GM19372 (cell line): ENCODE data around the gene LRP3.

Source experiments
- ATAC-seq: cut with Tn5 transposase; IDR thresholded peaks from one replicate; pipeline ENCODE4 v1.9.1; 2021; ENCODE audit warnings: mild to moderate bottlenecking, low read depth, moderate library complexity; ENCODE audit not compliant: unreplicated experiment

Gene LRP3

GRCh38 chr19:33235269-33235995 lies 41.3 kb downstream of the LRP3 start:
- peak; percentile 84 for ATAC-seq

DNA sequence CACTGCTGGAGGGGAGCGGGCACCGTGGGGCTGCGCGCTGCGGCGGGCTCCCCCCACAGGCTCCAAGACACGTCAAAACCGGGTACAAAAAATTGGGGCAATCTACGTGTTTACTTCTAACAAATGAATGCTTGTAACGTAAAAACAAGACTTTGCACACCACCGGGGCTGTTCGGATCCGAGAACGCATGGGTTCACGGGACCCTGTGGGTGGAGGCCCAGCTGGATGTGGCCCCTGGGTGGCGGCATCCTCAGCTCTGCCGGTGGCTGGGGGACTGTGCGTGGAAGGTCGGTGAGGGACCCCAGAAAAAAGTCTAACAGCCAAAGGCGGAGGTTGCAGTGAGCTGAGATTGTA lies 41.8 kb downstream of the LRP3 start:
- no peak for ATAC-seq

GRCh38 chr19:33236696-33237390 lies 42.7 kb downstream of the LRP3 start:
- ATAC-seq = no peak

- ATAC-seq = no peak
Observed at GRCh38 chr19:33238481-33239149, 44.5 kb downstream of the LRP3 start.

DNA sequence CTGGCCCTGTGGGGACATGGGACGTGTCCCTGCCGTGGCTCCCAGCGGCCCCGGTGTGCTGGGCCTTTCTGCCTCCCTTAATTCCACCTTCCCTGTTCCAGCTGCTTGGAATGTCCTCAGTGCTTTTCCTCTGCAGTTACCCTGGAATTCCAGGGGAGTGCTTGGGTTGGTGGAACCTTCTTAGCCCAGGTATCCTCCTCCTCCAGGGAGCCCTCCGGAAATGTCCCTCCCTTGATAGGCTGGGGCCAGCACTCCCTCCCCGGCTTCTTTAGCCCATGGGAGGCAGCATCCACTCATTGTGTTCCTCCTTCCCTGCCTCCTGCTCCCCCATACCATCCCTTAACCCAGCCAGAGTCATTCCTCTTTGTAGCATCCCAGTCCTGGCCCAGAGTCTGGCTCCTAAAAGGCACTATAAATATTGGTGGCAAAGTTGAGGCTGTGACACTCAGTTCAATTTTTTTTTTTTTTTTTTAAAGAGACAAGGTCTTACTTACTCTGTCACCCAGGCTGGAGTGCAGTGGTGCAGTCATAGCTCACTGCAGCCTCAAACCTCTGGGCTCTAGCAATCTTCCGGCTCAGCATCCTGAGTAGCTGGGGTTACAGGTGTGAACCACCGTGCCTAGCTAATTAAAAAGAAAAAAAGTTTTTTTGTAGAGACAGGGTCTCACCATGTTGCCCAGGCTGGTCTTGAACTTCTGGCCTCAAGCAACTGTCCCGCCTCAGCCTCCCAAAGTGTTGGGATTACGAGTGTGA lies 45.3 kb downstream of the LRP3 start:
- no peak for ATAC-seq

DNA sequence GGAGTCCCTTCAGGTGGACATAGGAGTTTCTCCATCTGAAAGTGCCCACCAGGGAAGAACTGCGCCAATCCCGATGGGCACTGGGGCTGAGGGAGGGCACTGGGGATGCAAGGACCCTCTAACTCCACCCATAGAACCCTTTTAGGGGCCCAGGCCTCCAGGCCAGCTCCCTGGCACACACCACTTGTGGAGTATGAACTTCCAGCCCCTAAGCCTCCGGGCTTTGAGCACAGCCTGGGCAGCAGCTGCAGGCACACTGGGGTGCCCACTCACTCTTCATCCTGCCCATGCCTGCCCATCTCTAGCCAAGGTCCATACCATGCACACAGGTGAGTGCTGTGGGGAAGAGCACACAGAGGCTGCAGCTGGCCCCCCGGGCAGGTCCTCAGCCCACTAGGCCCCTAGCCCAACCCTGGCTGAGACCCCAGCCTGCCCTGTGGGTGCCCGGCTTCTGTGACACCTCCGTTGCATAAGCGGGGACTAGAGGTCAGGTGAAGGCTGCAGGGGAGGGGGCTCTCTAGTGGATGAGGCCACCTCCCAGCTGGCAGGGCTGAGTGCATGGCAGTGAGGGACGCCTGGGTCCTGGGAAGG lies 46.1 kb downstream of the LRP3 start:
- no peak for ATAC-seq

GRCh38 chr19:33241091-33241529 lies 47.0 kb downstream of the LRP3 start:
- no peak for ATAC-seq

GRCh38 chr19:33241530-33242101 lies 47.5 kb downstream of the LRP3 start:
- no peak for ATAC-seq

DNA sequence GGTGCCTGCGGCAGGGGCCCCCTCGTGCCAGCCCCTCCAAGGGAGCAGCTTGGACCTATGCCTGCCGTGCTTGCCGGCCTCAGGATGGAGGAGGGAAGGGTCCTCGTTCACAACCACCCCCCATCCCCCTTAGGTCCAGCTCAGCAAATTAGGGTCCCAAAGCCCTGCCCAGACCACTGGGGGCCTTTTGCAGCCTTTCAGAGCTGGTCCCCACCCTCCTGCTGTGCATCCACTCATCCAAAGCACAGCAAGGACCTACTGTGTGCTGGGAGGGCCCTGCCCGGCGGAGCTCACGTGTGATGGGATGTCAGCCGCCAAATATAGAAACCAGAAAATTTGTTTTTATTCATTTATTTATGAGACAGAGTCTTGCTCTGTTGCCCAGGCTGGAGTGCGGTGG lies 48.0 kb downstream of the LRP3 start:
- ATAC-seq = no peak

- ATAC-seq = no peak
Observed at GRCh38 chr19:33242911-33243310, 48.8 kb downstream of the LRP3 start.

- ATAC-seq = no peak
Observed at GRCh38 chr19:33245948-33246708, 52.0 kb downstream of the LRP3 start.

DNA sequence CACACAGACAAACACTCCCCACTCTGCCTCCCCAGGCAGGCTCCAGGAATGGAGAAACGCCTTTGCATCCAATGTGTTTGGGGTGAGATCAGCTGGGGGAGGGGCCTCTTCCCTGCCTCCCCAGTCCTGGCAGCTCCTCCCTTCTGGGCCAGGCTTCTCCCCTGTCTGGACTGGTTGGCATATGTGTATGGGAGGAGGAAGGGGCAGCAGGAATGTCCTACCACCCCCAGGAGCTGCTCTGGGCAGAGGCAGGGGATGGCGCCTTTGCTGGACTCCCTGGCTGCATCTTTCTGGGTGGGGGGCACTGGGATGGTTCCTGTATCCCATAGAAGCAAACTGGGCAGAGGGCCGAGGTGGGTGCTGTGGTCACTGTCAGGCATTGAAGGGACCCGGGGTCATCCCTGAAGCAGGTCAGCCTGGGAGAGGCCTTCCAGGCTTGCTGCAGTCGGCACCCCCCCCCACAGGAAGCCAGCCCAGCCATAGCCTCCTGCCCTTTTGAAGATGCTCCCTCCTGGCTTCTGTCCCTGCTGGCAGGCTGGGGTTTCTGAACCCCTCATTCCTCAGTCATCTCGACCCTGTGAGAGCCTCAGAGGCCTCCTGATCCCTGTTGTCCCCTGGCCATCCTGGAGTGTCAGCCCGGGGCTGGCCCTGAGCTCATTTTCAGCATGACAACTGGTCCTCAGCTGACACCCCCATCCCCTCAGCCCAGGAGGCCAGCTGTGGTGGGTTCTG lies 52.7 kb downstream of the LRP3 start:
- ATAC-seq = no peak

GRCh38 chr19:33247441-33247819 lies 53.3 kb downstream of the LRP3 start:
- no peak for ATAC-seq

GRCh38 chr19:33248104-33248503 lies 54.0 kb downstream of the LRP3 start:
- no peak for ATAC-seq

- no peak for ATAC-seq
Observed at GRCh38 chr19:33248553-33248953, 54.4 kb downstream of the LRP3 start.

DNA sequence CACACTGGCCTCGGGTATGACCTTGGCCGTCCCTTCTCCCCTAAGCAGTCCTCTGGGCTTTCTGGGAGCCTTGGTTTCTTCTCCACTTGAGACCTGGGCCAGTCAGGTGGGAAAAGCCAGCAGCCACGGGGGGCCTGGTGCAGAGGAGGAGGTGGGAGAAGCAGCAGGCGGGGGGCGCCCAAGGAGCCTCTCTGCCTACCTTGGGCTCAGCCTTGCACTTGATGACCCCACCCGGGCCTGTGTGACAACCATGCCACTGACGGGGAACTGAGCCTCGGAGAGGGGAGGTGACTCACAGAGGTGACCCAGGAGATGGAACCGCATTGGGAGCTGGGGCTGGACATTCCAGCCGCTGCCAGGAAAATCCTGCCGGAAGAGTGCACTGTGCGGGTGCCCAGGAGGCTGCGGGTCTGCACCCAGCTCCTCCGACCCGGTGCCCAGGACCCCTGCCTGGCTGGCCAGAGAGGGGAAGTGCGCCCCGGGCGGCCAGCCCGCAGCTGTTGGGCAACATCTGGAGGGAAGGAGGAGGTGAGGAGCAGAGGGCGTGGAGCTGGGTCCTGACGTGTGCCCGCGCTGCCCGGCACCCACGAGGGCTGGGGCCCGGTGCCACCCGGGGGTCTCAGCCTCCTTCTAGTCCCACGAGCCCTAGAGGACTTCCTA lies 55.0 kb downstream of the LRP3 start:
- ATAC-seq = no peak

- ATAC-seq = no peak
Observed at GRCh38 chr19:33249740-33250366, 55.7 kb downstream of the LRP3 start.

DNA sequence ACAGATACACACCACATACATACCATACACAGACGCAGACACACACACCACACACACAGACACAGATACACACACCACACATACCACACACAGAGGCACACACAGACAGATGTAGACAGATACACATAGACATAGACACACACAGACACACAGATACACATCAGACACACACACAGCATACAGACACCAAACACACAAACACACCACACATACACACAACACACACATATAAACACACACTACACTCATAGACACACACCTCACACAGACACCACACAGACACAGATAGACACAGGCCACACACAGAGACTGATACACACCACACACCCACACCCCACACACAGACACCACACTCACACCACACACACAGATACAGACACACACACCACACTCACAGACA lies 56.4 kb downstream of the LRP3 start:
- ATAC-seq = no peak
